SH-SY5Y (cell line): ENCODE measurements around the gene NPEPL1.

ENCODE experiments used
- GATA2 ChIP-seq: IDR thresholded peaks from 2 replicates; pipeline ENCODE4 v1.6.1; 2011; ENCODE audit warnings: mild to moderate bottlenecking, low read depth, low read length
- GATA3 ChIP-seq: IDR thresholded peaks from 2 replicates; pipeline ENCODE4 v1.6.1; 2011; ENCODE audit warnings: low read depth, mild to moderate bottlenecking, low read length, moderate library complexity

DNA sequence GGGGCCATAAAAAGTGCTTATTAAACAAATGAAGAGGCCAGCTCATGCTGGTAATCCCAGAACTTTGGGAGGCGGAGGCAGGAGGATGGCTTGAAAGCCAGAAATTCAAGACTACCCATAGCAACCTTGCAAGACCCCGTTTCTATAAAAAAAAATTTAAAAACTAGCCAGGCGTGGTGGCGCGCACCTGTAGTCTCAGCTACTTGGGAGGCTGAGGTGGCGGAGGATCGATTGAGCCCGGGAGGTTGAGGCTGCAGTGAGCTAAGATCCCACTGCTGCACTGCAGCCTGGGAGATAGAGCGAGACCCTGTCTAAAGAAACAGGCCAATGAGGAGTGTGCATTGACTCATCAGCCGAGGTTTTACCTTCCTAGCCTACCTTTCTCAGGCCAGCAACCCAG lies 15.2 kb downstream of the NPEPL1 start:
- TF ChIP-seq GATA3 (no peak), GATA2 (no peak)
